NT2/D1 (cell line): ENCODE data around the gene SLC16A13.

Experiments used
- DNase-seq: peaks from one replicate; pipeline ENCODE4 v3.0.0-alpha.2; 2011; ENCODE audit warnings: low read depth, low spot score
- H3K27me3 ChIP-seq: 2 replicates; pipeline ENCODE4 v1.6.0; 2011; ENCODE audit warnings: mild to moderate bottlenecking; ENCODE audit not compliant: insufficient read length, insufficient read depth
- H3K36me3 ChIP-seq: 2 replicates; pipeline ENCODE4 v1.6.1; 2011; ENCODE audit warnings: mild to moderate bottlenecking, low read length, mixed read lengths; ENCODE audit not compliant: insufficient read depth, insufficient read length
- H3K4me1 ChIP-seq: 2 replicates; pipeline ENCODE4 v1.5.1; 2011; ENCODE audit not compliant: insufficient read depth, insufficient read length
- H3K4me3 ChIP-seq: 2 replicates; pipeline ENCODE4 v1.5.1; 2011; ENCODE audit warnings: low read depth; ENCODE audit not compliant: insufficient read length
- H3K9ac ChIP-seq: 2 replicates; pipeline ENCODE4 v1.6.0; 2011; ENCODE audit warnings: low read depth; ENCODE audit not compliant: insufficient read length
- H3K9me3 ChIP-seq: 2 replicates; pipeline ENCODE4 v1.5.1; 2011; ENCODE audit warnings: mild to moderate bottlenecking, low read length; ENCODE audit not compliant: insufficient read depth
- SUZ12 ChIP-seq: IDR thresholded peaks from 2 replicates; pipeline ENCODE4 v1.6.1; 2011; ENCODE audit not compliant: insufficient read length, insufficient read depth; ENCODE audit errors: extremely low read depth
- YY1 ChIP-seq: IDR thresholded peaks from 2 replicates; pipeline ENCODE4 v1.6.1; 2011; ENCODE audit not compliant: insufficient read length, insufficient read depth
- ZNF274 ChIP-seq: IDR thresholded peaks from 2 replicates; pipeline ENCODE4 v1.6.1; 2011; ENCODE audit warnings: mild to moderate bottlenecking, low read depth, low read length

Gene SLC16A13

GRCh38 chr17:7014995-7015958 is 20.5 kb upstream of the SLC16A13 start:
- TF ChIP-seq YY1, result no peak
- no peak for TF ChIP-seq ZNF274
- TF ChIP-seq SUZ12, result no peak
- no peaks in the 10 kb centered on the region for H3K27me3 ChIP-seq
- DNase-seq, result no peak
- H3K4me1 ChIP-seq, result no peaks in the 10 kb centered on the region
- no peaks in the 10 kb centered on the region for H3K9me3 ChIP-seq
- H3K9ac ChIP-seq, result peak overlapping the region; percentile 77
- H3K4me3 ChIP-seq, result peak overlapping the region; percentile 63
- peaks cover 26% of the 10 kb centered on the region for H3K36me3 ChIP-seq

DNA sequence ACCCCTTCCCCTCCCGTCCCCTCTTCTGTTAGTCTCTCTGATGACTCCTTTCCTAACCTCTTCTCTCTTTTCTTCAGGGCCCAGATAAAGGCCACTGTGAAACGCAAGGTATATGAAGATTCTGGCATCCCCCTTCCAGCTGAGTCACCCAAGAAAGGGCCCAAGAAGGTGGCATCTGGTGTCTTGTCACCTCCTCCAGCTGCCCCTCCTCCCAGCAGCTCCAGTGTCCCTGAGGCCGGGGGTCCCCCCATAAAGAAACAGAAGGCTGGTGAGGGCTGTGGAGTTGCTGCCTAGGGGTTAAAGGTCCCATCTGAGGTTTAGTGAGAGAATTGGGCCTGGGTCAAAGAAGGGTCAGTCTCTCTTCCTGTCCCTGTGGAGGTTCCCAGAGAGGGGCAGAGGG is 19.4 kb upstream of the SLC16A13 start:
- H3K27me3 ChIP-seq, result peaks cover 10% of the 10 kb centered on the region
- peaks cover 2% of the 10 kb centered on the region for H3K4me1 ChIP-seq
- TF ChIP-seq SUZ12 (no peak), YY1 (no peak), ZNF274 (no peak)
- peaks cover 19% of the 10 kb centered on the region for H3K36me3 ChIP-seq
- no peak overlapping the region for H3K4me3 ChIP-seq
- no peaks in the 10 kb centered on the region for H3K9me3 ChIP-seq
- DNase-seq, result no peak
- no peak overlapping the region for H3K9ac ChIP-seq

- TF ChIP-seq YY1 (no peak), SUZ12 (no peak), ZNF274 (no peak)
- peaks cover 19% of the 10 kb centered on the region for H3K36me3 ChIP-seq
- DNase-seq, result no peak
- no peak overlapping the region for H3K4me3 ChIP-seq
- peaks cover 12% of the 10 kb centered on the region for H3K27me3 ChIP-seq
- no peaks in the 10 kb centered on the region for H3K9me3 ChIP-seq
- peaks cover 2% of the 10 kb centered on the region for H3K4me1 ChIP-seq
- no peak overlapping the region for H3K9ac ChIP-seq
These were observed 18.7 kb upstream of the SLC16A13 start for GRCh38 chr17:7016886-7017826.

DNA sequence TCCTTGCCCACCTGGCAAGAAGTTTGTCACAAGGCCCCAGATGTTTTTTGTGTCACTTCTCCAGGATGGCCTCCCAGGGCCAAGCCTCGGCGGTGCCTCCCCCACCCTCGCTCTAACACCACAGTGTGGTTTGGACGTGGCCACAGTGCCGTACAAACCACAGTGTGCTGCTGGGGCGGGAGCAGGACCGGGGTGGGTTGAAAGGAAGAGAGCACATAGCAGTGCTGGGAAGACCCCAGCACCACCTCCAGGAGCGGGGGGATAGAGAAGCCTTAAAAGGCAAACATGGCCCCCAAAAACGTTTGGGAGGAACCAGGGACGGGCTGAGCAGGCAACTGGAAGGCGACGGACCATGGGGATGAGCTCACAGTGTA is 18.0 kb upstream of the SLC16A13 start:
- Histone ChIP-seq H3K4me1 (peaks cover 2% of the 10 kb centered on the region), H3K9me3 (no peaks in the 10 kb centered on the region), H3K27me3 (peaks cover 16% of the 10 kb centered on the region), H3K9ac (no peak overlapping the region), H3K4me3 (no peak overlapping the region), H3K36me3 (peaks cover 19% of the 10 kb centered on the region)
- no peak for TF ChIP-seq YY1
- no peak for TF ChIP-seq ZNF274
- no peak for TF ChIP-seq SUZ12
- DNase-seq, result no peak

GRCh38 chr17:7018331-7018964 is 17.4 kb upstream of the SLC16A13 start:
- Histone ChIP-seq H3K4me3 (no peak overlapping the region), H3K9ac (no peak overlapping the region), H3K4me1 (peaks cover 2% of the 10 kb centered on the region), H3K27me3 (peaks cover 16% of the 10 kb centered on the region), H3K36me3 (peaks cover 19% of the 10 kb centered on the region), H3K9me3 (no peaks in the 10 kb centered on the region)
- no peak for DNase-seq
- TF ChIP-seq ZNF274 (no peak), YY1 (no peak), SUZ12 (no peak)

DNA sequence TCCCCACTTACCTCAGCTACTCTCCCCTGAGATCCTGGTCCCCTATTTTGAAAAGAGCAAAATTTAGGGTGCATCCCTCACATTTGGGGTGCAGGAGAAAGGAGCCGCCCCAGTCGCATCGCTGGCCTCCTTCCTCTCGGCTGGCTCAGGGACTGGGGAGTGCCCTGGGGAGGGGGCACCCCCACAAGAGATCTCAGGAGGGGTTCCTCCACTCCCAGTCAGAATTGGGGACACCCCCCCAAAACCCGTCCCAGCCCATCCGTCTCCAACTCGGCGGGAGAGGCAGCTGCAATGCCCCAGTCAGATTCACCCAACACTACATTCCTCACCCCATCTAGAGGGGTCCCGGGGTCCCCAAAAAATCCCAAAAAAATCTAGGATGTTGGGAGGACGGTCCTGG is 16.4 kb upstream of the SLC16A13 start:
- peaks cover 15% of the 10 kb centered on the region for H3K36me3 ChIP-seq
- H3K4me1 ChIP-seq, result peaks cover 2% of the 10 kb centered on the region
- TF ChIP-seq YY1 (no peak), SUZ12 (no peak), ZNF274 (no peak)
- DNase-seq, result no peak
- H3K27me3 ChIP-seq, result peaks cover 16% of the 10 kb centered on the region
- peak overlapping the region; percentile 61 for H3K9ac ChIP-seq
- no peaks in the 10 kb centered on the region for H3K9me3 ChIP-seq
- peak overlapping the region; percentile 19 for H3K4me3 ChIP-seq
